GM10847 (cell line): Measurements from ENCODE around the gene MPZ.

Experiments
- POLR2A ChIP-seq: IDR thresholded peaks from 2 replicates; pipeline ENCODE4 v1.6.1; 2011; ENCODE audit not compliant: insufficient read length; ENCODE audit errors: extremely low read depth

Gene MPZ

GRCh38 chr1:161261261-161262235, 48.2 kb downstream of the MPZ start:
- TF ChIP-seq POLR2A, result no peak

DNA sequence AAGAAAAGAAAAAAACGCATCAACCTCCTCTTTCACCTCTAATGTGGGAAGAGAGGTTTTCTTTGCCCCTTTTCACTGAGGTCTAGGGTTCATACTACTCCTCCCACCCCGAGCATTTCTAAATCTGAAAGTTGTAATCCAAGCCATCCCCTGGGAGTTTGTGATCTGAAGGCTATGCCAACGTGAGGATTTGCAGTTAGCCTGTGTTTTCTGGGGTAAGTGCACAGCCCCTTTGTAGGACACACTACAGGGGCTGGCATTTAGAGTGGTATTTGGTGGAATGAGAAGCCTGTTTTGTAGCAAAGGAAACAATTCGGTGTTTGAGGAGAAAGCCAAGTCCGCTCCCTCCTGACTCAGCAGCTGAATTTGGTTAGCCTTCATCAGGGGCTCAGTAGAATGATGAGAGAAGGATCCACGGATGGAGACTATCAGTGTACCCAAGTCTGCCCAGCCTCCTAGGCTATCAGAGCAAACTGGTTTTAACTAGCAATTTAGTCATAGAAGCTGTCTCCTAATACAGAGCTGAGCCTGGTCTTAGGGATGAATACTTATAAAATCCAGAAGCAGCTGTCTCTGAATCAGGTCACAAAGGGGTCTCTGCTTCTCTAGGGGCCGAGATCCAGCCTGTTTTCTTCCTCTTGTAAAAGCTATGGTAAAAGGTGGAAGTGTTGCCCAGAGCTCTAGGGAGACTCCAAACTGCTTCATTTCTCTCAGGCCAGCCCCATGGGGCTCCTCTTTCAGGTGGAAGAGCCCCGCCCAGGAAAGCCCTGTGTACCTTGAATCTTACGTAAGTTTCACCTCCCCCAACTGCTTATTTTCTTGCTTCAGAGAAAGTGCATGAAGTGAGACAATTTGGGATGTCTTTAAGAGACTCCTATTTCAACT, 49.1 kb downstream of the MPZ start:
- TF ChIP-seq POLR2A, result no peak

GRCh38 chr1:161259765-161260164, 50.0 kb downstream of the MPZ start:
- TF ChIP-seq POLR2A, result no peak

DNA sequence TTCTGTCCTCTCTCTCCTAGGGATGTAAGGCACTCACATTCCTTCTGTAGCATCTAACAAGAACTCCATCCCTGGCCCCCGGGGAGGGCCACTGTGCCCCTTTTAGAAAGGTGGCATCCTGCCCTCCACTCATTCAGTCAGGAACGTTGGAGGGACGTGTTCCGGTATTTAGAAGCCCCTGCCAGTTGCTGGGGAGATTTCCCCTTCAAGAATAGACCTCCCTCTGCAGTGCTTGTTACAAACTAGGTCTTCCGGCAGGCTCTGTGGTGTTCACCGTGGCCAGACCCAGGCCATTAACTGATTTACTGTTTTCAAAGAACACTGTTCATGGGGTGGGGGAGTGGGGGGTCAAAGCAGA, 50.4 kb downstream of the MPZ start:
- no peak for TF ChIP-seq POLR2A

GRCh38 chr1:161258439-161259344, 51.1 kb downstream of the MPZ start, which contains the start of gene PCP4L1:
Gene PCP4L1, plus strand, starts transcription at chr1:161258745. Its CDS starts 230 bp downstream, at chr1:161258975.
- no peak for TF ChIP-seq POLR2A
